ENCODE data around the gene REL.

Gene REL

GRCh38 chr2:60966507-60967405 is 85.4 kb downstream of the REL start:
- DNase-seq = no peak

- DNase-seq = no peak
These were observed 91.7 kb downstream of the REL start for GRCh38 chr2:60972889-60973656.

DNA sequence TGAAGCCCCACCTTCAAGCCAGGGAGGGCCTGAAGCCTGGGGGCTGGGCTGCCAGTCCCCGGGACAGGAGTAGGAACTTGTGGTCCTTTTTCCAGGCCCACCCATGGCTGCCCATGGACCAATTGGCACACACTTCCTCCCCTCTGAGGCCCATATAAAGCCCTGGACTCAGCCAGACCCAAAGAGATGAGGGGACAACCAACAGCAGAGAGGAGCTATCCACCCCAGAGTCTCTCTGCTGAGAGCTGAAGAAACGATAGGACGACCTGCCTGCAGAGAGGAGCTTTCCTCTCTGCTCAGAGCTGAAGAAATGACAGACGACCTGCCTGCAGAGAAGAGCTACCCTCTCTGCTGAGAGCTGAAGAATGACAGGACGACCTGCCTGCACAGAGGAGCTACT is 92.3 kb downstream of the REL start:
- no peak for DNase-seq

DNA sequence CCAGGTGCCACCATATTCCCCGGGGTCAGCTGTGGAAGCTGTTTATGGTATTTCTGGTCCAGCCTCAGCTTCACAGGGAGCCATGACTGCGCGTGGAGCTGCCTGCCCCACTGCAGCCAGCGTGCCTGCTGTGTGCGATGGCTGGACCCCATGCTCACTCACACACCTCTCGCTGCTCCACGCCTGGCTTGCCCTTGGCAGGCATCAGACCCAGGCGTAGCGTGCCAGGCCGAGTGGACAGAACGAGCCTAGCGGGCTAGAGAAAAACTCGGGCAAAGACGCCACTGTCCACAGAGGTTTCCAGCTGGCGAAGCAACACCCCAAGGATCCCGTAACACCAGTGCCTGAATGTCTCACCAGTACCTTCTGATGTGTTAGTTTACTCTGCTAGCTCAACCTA is 93.3 kb downstream of the REL start:
- no peak for DNase-seq

Data from NCI-H2171 treated with DMSO at 0.1 percent for 48 hours (cell line).